NCI-H146 treated with DMSO at 0.1 percent for 48 hours (cell line): ENCODE measurements around the gene PDLIM4.

Experiments used
- DNase-seq: peaks from one replicate; lab custom pipeline; 2025; ENCODE audit not compliant: unreplicated experiment; lab: John Stamatoyannopoulos, UW

The PDLIM4 gene, protein sequence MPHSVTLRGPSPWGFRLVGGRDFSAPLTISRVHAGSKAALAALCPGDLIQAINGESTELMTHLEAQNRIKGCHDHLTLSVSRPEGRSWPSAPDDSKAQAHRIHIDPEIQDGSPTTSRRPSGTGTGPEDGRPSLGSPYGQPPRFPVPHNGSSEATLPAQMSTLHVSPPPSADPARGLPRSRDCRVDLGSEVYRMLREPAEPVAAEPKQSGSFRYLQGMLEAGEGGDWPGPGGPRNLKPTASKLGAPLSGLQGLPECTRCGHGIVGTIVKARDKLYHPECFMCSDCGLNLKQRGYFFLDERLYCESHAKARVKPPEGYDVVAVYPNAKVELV

GRCh38 chr5:132257131-132258101, at the start of gene PDLIM4:
Gene PDLIM4 (plus strand): TSS chr5:132257696. CDS start chr5:132257735, 39 bp downstream.
- DNase-seq = no peak

- peak; percentile 22 for DNase-seq
These were observed 49.7 kb upstream of the PDLIM4 start for GRCh38 chr5:132207778-132208177.

DNA sequence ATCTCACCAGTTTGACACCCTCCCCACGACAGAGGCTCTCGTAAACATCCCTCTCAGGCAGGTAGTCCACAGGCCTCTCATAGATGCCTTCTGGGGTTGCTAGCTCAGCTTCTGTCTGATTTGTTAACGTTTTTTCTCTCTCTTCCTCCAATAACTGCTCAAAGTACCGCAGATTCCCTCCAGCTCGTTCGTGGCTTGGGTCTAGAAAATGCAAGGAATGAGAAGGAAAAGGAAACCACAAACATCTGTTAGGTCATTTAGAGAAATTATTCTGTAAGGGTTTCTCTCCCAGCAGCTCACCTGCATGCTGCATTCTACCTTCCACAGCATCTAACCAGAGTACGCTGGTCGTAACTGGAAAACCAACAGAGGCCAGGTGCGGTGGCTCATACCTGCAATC, 48.4 kb upstream of the PDLIM4 start:
- no peak for DNase-seq

DNA sequence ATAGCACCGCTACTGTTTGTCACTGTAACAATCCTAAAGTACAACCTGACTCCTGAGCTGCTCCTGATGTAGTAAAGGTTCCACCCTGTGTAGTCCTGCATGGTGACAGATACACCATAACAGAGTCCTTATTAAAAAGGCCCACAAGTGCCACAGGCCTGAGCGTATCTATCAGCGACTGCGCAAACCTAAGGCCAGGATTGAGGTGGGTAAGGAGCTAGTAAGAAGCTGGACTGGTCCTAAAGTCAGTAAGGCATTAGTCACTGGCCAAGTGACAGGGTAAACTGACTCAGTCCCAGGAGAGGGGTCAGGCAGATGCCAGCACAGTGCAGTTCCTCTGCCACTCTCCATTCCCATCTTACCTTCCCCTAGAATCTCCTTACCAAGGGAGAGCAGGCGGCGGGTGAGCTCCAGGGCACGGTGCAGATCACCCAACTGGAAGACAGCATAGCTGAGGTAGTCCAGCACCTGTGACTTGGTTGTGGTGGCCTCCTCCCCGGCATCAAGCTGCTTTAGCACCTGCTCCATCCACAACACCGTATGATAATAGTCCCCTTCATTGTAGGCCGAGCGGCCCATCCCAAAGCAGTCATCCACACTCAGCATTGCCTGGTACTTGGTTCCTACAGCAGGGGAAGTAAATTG, 47.5 kb upstream of the PDLIM4 start:
- no peak for DNase-seq

DNA sequence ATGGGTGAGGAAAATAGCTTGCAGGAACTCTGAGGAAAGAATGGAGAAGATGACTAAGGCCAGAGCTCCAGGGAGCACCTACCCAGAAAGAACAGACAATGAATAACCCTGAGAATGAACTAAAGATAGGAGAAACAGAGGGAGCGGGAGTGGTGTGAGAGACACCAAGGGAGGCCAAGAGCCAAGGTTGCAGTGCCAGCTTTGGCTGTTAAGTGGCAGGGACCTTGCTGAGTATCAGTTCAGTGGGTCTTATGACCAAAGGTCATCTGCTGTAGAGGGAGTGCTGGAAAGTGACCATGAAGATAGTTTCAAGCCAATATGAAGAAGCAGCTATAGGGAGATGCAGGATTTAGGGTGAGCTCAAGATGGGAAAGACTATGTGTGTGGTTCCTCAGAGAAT, 46.6 kb upstream of the PDLIM4 start:
- no peak for DNase-seq

- no peak for DNase-seq
These were observed 45.7 kb upstream of the PDLIM4 start for GRCh38 chr5:132211787-132212186.

- DNase-seq = no peak
These were observed 43.8 kb upstream of the PDLIM4 start for GRCh38 chr5:132213666-132214065.

DNA sequence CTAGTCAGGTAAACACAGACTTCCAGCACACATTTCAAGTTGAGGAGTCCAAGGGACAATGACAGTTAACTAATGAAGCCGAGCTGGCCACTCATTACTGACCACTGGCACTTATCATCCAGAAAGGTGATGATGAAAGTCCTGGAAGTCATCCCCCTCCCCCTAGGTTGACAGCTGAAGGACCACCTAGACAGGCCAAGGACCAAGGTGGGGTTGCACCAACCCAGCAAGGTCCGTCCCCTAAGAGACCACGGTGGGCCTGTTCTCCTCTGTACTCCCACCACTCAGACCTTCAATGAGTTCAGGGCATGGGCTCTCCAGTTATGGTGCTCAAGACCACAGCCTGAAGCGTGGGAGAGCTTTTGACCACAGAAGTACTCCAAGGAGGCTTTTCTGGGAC, 43.0 kb upstream of the PDLIM4 start:
- no peak for DNase-seq

DNA sequence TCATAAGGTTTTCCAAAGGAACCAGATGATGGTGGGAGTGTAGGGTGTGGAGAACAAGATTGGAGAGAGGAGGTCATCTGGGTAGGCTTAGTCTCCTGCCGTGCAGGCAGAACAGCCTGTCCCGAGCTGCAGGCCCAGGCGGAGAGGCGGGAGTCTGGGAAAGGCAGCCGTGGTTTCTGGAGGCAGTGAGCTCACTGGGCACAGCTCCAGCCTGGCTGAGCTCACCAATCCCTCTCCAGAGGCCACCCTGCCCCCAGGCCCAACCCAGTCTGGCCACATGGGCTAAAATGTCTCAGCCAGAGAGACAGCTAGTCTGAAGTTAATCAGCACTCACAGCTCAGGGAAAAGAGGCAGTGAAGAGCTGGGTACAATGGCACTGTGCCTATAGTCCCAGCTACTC, 42.2 kb upstream of the PDLIM4 start:
- no peak for DNase-seq

DNA sequence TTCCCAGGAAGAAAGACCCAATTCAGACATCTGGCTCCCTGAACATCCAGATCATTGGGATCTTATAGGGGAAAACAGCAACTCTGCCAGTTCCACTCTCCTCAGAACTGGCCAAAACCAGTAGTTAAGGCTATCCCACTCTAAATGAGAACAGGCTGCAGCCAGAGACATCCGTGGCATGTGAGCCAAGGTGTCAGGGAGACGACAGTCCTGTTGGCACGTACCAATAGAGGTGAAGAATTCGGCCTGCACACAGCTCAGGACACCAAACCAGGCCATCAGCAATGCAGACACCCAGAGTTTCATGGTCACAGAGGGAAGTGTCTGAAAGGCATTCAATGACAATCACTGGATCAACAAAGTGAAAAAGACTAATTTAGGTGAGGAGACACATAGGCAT, 39.2 kb upstream of the PDLIM4 start:
- DNase-seq = no peak

- DNase-seq = no peak
These were observed 38.1 kb upstream of the PDLIM4 start for GRCh38 chr5:132219289-132219970.

- DNase-seq = no peak
These were observed 37.5 kb upstream of the PDLIM4 start for GRCh38 chr5:132219981-132220380.

GRCh38 chr5:132220491-132220890, 37.0 kb upstream of the PDLIM4 start:
- no peak for DNase-seq

DNA sequence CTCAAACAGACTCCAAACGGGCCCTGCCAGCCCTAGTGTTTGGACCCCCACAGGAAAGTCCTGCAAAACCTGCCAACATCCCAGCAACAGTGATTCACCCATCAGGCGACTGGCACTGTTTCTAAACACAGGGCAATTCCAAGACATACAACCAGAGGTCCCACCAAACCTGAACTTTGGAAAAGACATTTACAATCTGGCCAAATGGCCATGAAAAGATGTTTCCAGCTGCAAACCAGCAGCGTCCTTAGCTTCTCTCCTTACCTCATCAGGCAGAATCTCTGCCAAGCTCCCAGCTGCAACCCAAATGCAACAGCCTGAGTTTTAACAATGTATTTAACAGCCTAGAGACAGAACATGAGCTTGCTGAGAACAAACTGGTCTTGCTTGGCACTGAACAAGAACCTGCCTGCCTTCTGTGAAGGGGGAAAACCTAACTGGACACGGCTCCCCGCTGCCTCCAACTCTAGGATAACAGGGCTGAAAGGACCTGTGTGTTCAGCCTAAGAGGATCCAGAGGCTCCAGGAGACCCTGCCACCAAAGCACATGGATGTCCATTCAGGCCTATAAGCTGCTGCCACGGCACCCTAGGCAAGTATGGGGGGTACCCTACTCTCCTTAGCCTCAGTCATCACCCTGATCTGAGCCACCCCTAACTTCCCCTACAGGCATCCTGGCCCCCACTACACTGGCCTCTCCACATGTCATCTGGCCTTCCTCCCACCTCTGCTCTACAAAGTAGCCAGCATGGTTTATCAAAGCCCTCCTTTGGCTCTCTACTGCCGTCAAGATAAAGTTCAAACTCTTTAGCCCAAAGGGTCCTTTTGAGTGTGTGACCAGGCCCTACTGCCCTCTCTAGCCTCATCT, 35.5 kb upstream of the PDLIM4 start:
- DNase-seq = no peak

DNA sequence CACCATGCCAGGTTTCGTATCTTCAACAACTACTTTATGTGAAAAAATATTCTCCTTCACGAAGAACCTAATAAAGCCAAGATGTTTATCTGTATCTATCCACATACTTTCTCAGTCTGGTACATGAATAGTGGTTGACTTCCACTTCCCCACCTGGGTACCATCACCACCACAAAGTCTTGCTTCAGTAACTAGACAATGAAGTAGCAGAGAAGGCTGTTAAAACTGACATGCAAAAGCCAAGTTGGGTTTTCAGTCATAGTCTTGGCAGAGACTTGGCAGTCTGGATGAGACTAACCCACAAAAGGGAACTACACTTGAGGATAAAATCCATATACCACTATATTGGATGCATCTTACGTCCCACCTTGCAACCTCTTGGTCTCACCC, 34.9 kb upstream of the PDLIM4 start:
- no peak for DNase-seq

GRCh38 chr5:132223861-132224260, 33.6 kb upstream of the PDLIM4 start:
- no peak for DNase-seq

GRCh38 chr5:132224716-132225115, 32.8 kb upstream of the PDLIM4 start:
- no peak for DNase-seq

DNA sequence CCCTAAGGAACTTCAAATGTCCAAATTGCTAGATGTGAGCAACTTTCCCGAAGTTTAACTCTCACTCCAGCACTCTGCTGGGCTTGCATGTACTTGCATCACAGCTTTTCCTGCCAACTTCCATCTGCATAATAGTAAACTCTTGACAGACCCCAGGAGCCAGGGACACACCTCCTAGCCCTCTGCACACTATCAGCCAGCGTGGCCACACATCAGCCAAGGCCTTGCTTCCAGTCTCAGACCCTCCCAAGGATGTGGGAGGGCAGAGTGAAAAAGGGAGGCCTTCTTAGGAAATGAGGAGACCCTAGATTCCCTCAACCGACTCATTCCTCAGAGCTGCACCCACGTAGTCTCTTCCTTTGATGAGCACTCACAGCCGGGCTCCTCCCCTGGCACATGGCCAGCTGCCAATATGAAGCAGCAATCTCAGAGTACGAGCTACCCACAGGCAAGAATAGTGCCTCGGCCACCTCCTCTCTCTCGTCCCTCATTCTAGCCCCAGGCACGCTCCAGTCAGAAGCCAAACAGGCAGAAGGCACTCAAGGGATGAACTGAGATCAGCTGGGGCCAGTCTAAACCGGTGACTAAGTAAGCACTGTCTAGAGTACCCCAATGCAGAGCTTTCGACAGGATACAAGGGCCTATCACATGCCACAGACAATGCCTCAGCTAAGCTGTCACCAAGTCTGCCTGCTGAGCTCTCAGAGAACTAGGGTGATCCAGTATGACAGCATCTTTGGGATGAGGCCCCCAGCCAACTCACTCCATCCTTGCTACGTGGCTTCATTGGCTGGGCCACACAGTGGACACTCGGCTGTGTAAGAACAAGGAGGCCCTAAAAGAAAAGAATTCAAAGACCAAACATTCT, 32.1 kb upstream of the PDLIM4 start:
- no peak for DNase-seq
